H1 (cell line): Measurements from ENCODE around the gene INTS7. TPM values are rescaled to one million over a fixed set of nuclear protein-coding genes. Genes with fewer than 3 reads are reported as not detected.

ENCODE experiments used
- HDAC2 ChIP-seq, 2 experiments: fragments of 300-600 bp in 1 of 2; sonication (generic) in 1 of 2; IDR thresholded peaks; 2 replicates each; pipeline ENCODE4 v1.6.1; 2011 to 2012; ENCODE audit warnings: low read depth in 2 of 2, low read length in 2 of 2, mild to moderate bottlenecking in 2 of 2, moderate library complexity in 2 of 2, borderline replicate concordance in 1 of 2, inconsistent platforms in 1 of 2
- NRF1 ChIP-seq: IDR thresholded peaks from 2 replicates; pipeline ENCODE4 v1.6.1; 2011; ENCODE audit warnings: mild to moderate bottlenecking, low read depth, low read length, improper control_type of control experiment
- polyA plus RNA-seq, 7 experiments: library from polyadenylated mRNA; depleted of rRNA in 3 of 7; stranded (reverse) in 5 of 7; unstranded in 2 of 7; fragments of >200 nt in 5 of 7; fragments of 200-250 nt in 2 of 7; gene quantifications; 1 replicate in 5 of 7; 2 replicates in 1 of 7; 4 replicates in 1 of 7; pipeline versions ENCODE4 v1.2.1 to v1.2.3, GENCODE V29; 2011 to 2013; ENCODE audit warnings: missing spikeins in 2 of 7, mixed read lengths in 2 of 7
- total RNA-seq: library from RNA; stranded (reverse); fragmentation: NEBNext Ultra II Directional; extraction: Animal tissue kit (Norgen Biotek cat#: 25700); gene quantifications from 2 replicates; pipeline ENCODE4 v1.2.1, GENCODE V29; 2021
- TF ChIP-seq, protein P1 (sequence below): IDR thresholded peaks from 2 replicates; pipeline ENCODE4 v1.6.1; 2012; ENCODE audit warnings: inconsistent platforms

The INTS7 gene
- total and polyA plus RNA-seq, 2 of the 8 experiments (the other 6 are each of a cell fraction or from before 2014, with no cell fraction given) = 15.2 to 22.4 TPM

- TF ChIP-seq, protein P1, sequence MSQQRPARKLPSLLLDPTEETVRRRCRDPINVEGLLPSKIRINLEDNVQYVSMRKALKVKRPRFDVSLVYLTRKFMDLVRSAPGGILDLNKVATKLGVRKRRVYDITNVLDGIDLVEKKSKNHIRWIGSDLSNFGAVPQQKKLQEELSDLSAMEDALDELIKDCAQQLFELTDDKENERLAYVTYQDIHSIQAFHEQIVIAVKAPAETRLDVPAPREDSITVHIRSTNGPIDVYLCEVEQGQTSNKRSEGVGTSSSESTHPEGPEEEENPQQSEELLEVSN = no peak
- TF ChIP-seq NRF1 = no peak
- TF ChIP-seq HDAC2 (IDR thresholded peaks at IDR 0.05; ENCODE audit: borderline replicate concordance in 1 of 2, low read depth in 2 of 2, low read length in 2 of 2) = no peak
These were observed 56.8 kb downstream of the INTS7 start (continued) for GRCh38 chr1:211978596-211978995.
